ENCODE data around the gene GDF11.

- TF ChIP-seq CTCF (IDR thresholded peaks at IDR 0.05) (no peak), POLR2A (IDR thresholded peaks at IDR 0.05) (peak; percentile 56)
Measured at GRCh38 chr12:55720071-55720564, 22.8 kb upstream of the GDF11 start, which contains the start of gene RDH5.
